HG03521 (cell line): ENCODE measurements around the gene KCNC1.

Experiments used
- ATAC-seq: cut with Tn5 transposase; IDR thresholded peaks from one replicate; pipeline ENCODE4 v1.9.1; 2021; ENCODE audit warnings: mild to moderate bottlenecking, moderate library complexity; ENCODE audit not compliant: unreplicated experiment

KCNC1 gene

GRCh38 chr11:17814546-17814945, 80.0 kb downstream of the KCNC1 start:
- ATAC-seq: no peak

- ATAC-seq: no peak
Measured at GRCh38 chr11:17816232-17816931, 81.8 kb downstream of the KCNC1 start.

- ATAC-seq: no peak
Measured at GRCh38 chr11:17821648-17822400, 87.2 kb downstream of the KCNC1 start.

- ATAC-seq: no peak
Measured at GRCh38 chr11:17822401-17822781, 87.8 kb downstream of the KCNC1 start.

GRCh38 chr11:17827006-17827405, 92.4 kb downstream of the KCNC1 start:
- no peak for ATAC-seq

GRCh38 chr11:17828311-17828751, 93.8 kb downstream of the KCNC1 start:
- ATAC-seq: no peak

GRCh38 chr11:17831228-17831627, 96.6 kb downstream of the KCNC1 start:
- ATAC-seq: no peak

GRCh38 chr11:17831883-17832282, 97.3 kb downstream of the KCNC1 start:
- no peak for ATAC-seq
